Upper lobe of right lung (tissue), 1 donor: Measurements from ENCODE around the gene CAMK1D. TPM values are rescaled to one million over a fixed set of nuclear protein-coding genes. Genes with fewer than 3 reads are reported as not detected.

Source experiments
- ATAC-seq: fragments of 200-7000 bp; cut with Tn5 transposase; one replicate; pipeline ENCODE4 v1.9.1; 2020; ENCODE audit warnings: mild to moderate bottlenecking, moderate library complexity
- DNase-seq: peaks from one replicate; pipeline ENCODE4 v3.0.0-alpha.2; 2020
- H3K27ac ChIP-seq: fragments of 200-600 bp; one replicate; pipeline ENCODE4 v1.8.0; 2022
- H3K27me3 ChIP-seq: fragments of 200-600 bp; one replicate; pipeline ENCODE4 v1.8.0; 2022; ENCODE audit warnings: mild to moderate bottlenecking
- H3K36me3 ChIP-seq: fragments of 200-600 bp; one replicate; pipeline ENCODE4 v1.8.0; 2022
- H3K4me1 ChIP-seq: fragments of 200-600 bp; one replicate; pipeline ENCODE4 v1.8.0; 2022
- H3K4me3 ChIP-seq: fragments of 200-600 bp; one replicate; pipeline ENCODE4 v1.8.0; 2022; ENCODE audit warnings: mild to moderate bottlenecking
- H3K9me3 ChIP-seq: fragments of 200-600 bp; one replicate; pipeline ENCODE4 v1.8.0; 2022
- intact Hi-C: fragments of 100-400 bp; cut with DNase I; formaldehyde crosslinking; loops from one replicate; pipeline ENCODE4 v1.11.0; 2022
- total RNA-seq: library from RNA; stranded (reverse); fragmentation: NEBNext Ultra II Directional; extraction: Animal tissue kit (Norgen Biotek cat#: 25700); gene quantifications from one replicate; pipeline ENCODE4 v1.2.1, GENCODE V29; 2021
- TF ChIP-seq, protein P1 (sequence below): fragments of 200-600 bp; IDR thresholded peaks from one replicate; pipeline ENCODE4 v1.8.0; 2022; ENCODE audit warnings: antibody characterized with exemption
- donor health status: DM: no; HTN: yes; CAD: no; lungs with severe emphysema.

CAMK1D gene
- total RNA-seq, 1 donor from 2014 or later: 17.1 TPM

DNA sequence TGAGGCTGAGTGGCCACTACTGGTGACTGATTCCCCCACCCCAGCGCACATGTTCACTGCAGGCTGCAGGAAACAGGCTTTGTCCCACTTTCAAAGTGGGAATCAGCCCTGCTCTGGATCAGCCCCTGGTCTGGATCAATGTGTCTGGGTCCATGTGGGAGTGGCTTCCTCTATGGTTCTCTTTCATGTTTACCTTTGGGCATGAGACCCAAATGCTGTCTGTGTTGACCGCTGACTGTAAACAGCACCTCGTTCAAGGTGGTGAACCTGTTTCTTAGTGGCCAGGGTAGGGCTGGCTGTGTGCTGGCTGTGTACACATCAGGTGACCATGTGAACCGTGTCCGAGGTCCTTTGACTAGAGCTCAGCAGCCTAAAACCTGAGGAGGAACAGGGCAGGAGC is 121.8 kb downstream of the CAMK1D start:
- intact Hi-C loops: no loop called here
- TF ChIP-seq, protein P1, sequence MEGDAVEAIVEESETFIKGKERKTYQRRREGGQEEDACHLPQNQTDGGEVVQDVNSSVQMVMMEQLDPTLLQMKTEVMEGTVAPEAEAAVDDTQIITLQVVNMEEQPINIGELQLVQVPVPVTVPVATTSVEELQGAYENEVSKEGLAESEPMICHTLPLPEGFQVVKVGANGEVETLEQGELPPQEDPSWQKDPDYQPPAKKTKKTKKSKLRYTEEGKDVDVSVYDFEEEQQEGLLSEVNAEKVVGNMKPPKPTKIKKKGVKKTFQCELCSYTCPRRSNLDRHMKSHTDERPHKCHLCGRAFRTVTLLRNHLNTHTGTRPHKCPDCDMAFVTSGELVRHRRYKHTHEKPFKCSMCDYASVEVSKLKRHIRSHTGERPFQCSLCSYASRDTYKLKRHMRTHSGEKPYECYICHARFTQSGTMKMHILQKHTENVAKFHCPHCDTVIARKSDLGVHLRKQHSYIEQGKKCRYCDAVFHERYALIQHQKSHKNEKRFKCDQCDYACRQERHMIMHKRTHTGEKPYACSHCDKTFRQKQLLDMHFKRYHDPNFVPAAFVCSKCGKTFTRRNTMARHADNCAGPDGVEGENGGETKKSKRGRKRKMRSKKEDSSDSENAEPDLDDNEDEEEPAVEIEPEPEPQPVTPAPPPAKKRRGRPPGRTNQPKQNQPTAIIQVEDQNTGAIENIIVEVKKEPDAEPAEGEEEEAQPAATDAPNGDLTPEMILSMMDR: no peak
- H3K4me3 ChIP-seq: no peak overlapping the region
- no peaks in the 10 kb centered on the region for H3K27me3 ChIP-seq
- DNase-seq (no peak), ATAC-seq (no peak)
- no peaks in the 10 kb centered on the region for H3K36me3 ChIP-seq
- H3K4me1 ChIP-seq: no peaks in the 10 kb centered on the region
- no peaks in the 10 kb centered on the region for H3K9me3 ChIP-seq
- H3K27ac ChIP-seq: no peak overlapping the region

DNA sequence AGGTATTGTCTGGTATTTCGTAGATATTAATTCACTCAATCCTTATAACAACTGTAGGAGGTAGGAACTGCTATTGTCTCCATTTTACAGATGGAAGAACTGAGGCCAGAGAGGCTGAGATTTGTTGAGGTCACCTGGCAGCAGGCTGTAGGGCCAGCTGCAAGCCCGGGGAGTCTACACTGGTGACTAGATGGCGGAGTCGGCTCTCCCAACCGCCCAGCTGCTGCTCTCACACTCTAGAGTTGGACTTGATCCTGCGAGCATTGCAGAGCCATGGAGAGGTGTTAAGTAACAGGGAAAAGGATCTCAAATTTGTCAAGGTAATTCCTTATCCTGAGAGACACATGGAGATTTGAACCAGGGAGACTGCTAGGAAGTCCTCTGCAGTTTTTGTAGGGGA is 124.1 kb downstream of the CAMK1D start:
- H3K27ac ChIP-seq: no peak overlapping the region
- intact Hi-C loops: no loop called here
- DNase-seq: no peak

GRCh38 chr10:12474727-12475412 is 125.5 kb downstream of the CAMK1D start:
- TF ChIP-seq, protein P1: no peak
- DNase-seq: no peak
- Histone ChIP-seq H3K4me1 (no peaks in the 10 kb centered on the region), H3K27ac (no peak overlapping the region), H3K4me3 (no peak overlapping the region), H3K27me3 (no peaks in the 10 kb centered on the region), H3K9me3 (no peaks in the 10 kb centered on the region), H3K36me3 (no peaks in the 10 kb centered on the region)
- intact Hi-C loops: no loop called here
- no peak for ATAC-seq

More for the DNA sequence above, 124.1 kb downstream of the CAMK1D start:
- ATAC-seq: no peak
- TF ChIP-seq, protein P1: no peak
- Histone ChIP-seq H3K4me3 (no peak overlapping the region), H3K9me3 (no peaks in the 10 kb centered on the region), H3K27me3 (no peaks in the 10 kb centered on the region), H3K36me3 (no peaks in the 10 kb centered on the region), H3K4me1 (no peaks in the 10 kb centered on the region)

DNA sequence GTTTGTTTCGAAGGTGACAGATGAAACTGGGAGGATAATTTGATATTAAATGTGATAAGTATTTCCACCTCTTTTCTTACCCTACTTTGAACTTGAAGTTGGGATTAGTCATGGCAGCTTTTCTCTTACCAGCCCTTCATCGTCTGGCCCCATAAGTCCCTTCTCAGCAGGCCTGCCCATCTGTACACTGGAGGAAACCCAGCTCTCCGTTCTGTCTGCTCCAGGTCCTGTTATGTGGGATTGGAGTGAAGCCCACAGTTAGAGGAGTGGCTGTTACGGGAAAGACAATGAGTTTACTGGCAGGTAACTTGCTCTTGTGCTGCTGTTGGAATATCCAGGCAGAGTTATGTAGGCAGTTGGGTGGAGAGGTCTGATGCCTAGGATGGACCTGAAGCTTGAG is 127.3 kb downstream of the CAMK1D start:
- intact Hi-C loops: no loop called here
- H3K4me1 ChIP-seq: no peaks in the 10 kb centered on the region
- TF ChIP-seq, protein P1: no peak
- no peak overlapping the region for H3K27ac ChIP-seq
- no peaks in the 10 kb centered on the region for H3K27me3 ChIP-seq
- no peaks in the 10 kb centered on the region for H3K9me3 ChIP-seq
- H3K36me3 ChIP-seq: no peaks in the 10 kb centered on the region
- ATAC-seq (no peak), DNase-seq (no peak)
- H3K4me3 ChIP-seq: no peak overlapping the region

DNA sequence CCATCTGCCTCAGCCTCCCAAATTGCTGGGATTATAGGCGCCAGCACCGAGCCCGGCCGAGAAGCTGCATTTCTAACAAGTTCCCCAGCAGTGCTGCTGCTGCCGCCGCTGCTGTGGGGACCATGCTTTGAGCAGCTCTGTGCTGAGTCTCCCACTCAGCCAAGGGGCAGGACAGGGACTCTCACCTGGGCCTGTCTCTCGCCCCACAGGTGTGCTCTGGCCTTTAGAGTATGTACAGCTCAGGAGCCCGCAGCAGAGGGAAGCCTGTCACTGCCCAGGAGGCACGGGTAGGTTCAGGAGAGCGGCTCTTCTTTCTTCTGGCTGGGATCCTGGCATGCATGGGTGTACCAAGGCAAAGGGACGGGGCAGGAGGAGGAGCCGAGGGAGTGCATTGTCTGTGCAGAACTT is 130.1 kb downstream of the CAMK1D start:
- H3K27ac ChIP-seq: no peak overlapping the region
- no peak for DNase-seq
- no peaks in the 10 kb centered on the region for H3K4me1 ChIP-seq
- intact Hi-C loops: no loop called here
- H3K36me3 ChIP-seq: no peaks in the 10 kb centered on the region
- H3K9me3 ChIP-seq: no peaks in the 10 kb centered on the region
- H3K4me3 ChIP-seq: no peak overlapping the region
- H3K27me3 ChIP-seq: no peaks in the 10 kb centered on the region
- no peak for ATAC-seq
- TF ChIP-seq, protein P1: no peak

GRCh38 chr10:12479924-12480323 is 130.6 kb downstream of the CAMK1D start:
- no peaks in the 10 kb centered on the region for H3K4me1 ChIP-seq
- no peaks in the 10 kb centered on the region for H3K9me3 ChIP-seq
- ATAC-seq: no peak
- intact Hi-C loops: no loop called here
- H3K36me3 ChIP-seq: no peaks in the 10 kb centered on the region
- H3K27ac ChIP-seq: no peak overlapping the region
- TF ChIP-seq, protein P1: no peak
- H3K27me3 ChIP-seq: no peaks in the 10 kb centered on the region
- H3K4me3 ChIP-seq: no peak overlapping the region
- no peak for DNase-seq
